Heart left ventricle (tissue), 13 donors: Measurements from ENCODE around the gene DTX2.

ENCODE experiments used
- POLR2A ChIP-seq, 2 donors: fragments of 450-650 bp; IDR thresholded peaks; one replicate each; pipeline ENCODE4 v1.6.1; 2017; ENCODE audit warnings: antibody characterized with exemption in 2 of 2, mild to moderate bottlenecking in 2 of 2, moderate library complexity in 2 of 2
- TF ChIP-seq, protein P1 (sequence below), 12 donors: fragments of 200-600 bp; sonication (generic) in 4 of 12; IDR thresholded peaks; one replicate each; pipeline versions ENCODE4 v1.5.0 to v1.8.0; 2018 to 2022; ENCODE audit warnings: antibody characterized with exemption in 12 of 12, mild to moderate bottlenecking in 5 of 12
- donor health status: ischemic (EF 13 %, LVEDD 7.1; RV severe dilation, severe dysfunction).
- donor health status: DM: no; HTN: yes; CAD: no.
- donor health status: DM: no; HTN: no; CAD: no.
- donor health status: ischemic (EF 25% LVEDD 6.9; RV normal size, moderate dysfunction).
- donor health status: ischemic (EF 25% LVEDD 5.7; RV mildly dilated, moderate dysfunction).
- donor health status: ischemic (EF 35%, LVEDD 5.7; RV mildly dilated, moderate dysfunction).
- donor health status: nonischemic (EF 11% LVEDD 7.7; RV severe dilation, severe dysfunction).
- donor health status: DM: yes; HTN: yes; CAD: no.
- donor health status: PGD.
- donor health status: ischemic (EF 29% LVEDD 5.4; RV normal size, mild dysfunction).
- donor health status: nonischemic (EF 23%, LVEDD 6.1; RV moderate dilation, normal function).

DNA sequence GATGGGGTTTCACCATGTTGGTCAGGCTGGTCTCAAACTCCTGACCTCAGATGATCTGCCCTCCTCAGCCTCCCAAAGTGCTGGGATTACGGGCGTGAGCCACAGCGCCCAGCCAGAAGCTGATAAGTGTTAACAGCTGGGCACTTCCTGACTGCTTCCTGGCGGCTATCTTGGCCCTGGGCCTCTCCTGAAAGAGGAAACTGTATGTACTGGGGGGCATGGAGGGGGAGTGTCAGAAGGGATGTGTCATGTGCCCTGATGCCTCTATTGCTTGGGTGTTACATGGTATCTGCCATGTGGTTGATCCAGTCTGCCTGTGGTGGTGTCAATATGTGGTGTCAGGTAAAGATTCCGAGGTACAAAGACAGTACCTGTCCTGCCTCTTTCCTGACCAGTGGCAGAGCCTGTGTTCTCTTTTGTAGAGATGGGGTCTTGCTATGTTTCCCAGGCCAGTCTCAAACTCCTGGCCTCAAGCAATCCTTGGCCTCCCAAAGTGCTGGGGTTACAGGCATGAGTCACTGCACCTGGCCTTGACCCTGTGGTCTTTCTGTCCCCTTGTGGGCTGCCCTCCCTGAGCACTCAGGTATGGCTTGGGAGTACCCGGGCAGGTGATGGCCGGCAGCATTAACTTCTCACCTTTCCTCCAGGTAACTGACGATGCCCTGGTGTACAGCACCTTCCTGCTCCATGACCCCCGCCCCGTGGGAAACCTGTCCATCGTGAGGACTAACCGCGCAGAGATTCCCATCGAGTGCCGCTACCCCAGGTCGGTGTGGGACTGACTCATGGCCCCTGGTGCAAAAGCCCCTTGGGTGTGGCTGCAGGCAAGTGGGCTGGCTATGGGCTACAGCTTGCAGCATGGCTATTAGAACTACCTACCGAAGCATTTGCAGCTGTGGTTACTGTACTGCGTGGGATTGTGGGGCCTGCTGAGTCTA, 32.4 kb upstream of the DTX2 start:
- TF ChIP-seq, protein P1, sequence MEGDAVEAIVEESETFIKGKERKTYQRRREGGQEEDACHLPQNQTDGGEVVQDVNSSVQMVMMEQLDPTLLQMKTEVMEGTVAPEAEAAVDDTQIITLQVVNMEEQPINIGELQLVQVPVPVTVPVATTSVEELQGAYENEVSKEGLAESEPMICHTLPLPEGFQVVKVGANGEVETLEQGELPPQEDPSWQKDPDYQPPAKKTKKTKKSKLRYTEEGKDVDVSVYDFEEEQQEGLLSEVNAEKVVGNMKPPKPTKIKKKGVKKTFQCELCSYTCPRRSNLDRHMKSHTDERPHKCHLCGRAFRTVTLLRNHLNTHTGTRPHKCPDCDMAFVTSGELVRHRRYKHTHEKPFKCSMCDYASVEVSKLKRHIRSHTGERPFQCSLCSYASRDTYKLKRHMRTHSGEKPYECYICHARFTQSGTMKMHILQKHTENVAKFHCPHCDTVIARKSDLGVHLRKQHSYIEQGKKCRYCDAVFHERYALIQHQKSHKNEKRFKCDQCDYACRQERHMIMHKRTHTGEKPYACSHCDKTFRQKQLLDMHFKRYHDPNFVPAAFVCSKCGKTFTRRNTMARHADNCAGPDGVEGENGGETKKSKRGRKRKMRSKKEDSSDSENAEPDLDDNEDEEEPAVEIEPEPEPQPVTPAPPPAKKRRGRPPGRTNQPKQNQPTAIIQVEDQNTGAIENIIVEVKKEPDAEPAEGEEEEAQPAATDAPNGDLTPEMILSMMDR (IDR thresholded peaks at IDR 0.05) = no peak
- TF ChIP-seq POLR2A (IDR thresholded peaks at IDR 0.05) = no peak
